Esophagus muscularis mucosa (tissue), 4 donors: Measurements from ENCODE around the gene PCSK7. TPM values are rescaled to one million over a fixed set of nuclear protein-coding genes. Genes with fewer than 3 reads are reported as not detected.

Experiments used
- DNase-seq: peaks from one replicate; pipeline ENCODE4 v3.0.0-alpha.2; 2017; ENCODE audit errors: extremely low spot score
- H3K27ac ChIP-seq, 4 donors: fragments of 200-600 bp; sonication (generic); replicated peaks in 1 of 4; 1 replicate in 3 of 4; 2 replicates in 1 of 4; pipeline ENCODE4 v1.5.1; 2016 to 2019; ENCODE audit warnings: mild to moderate bottlenecking in 1 of 4
- H3K27me3 ChIP-seq, 4 donors: fragments of 200-600 bp; sonication (generic); one replicate each; pipeline versions ENCODE4 v1.5.1 to v1.6.0; 2016 to 2019
- H3K36me3 ChIP-seq, 4 donors: fragments of 200-600 bp; sonication (generic); one replicate each; pipeline ENCODE4 v1.5.1; 2016 to 2019
- H3K4me1 ChIP-seq, 4 donors: fragments of 200-600 bp; sonication (generic); one replicate each; pipeline ENCODE4 v1.5.1; 2016 to 2019
- H3K4me3 ChIP-seq, 4 donors: fragments of 200-600 bp; sonication (generic); 1 replicate in 2 of 4; 2 replicates in 2 of 4; pipeline ENCODE4 v1.5.1; 2016 to 2019; ENCODE audit warnings: mild to moderate bottlenecking in 4 of 4, moderate library complexity in 1 of 4
- H3K9me3 ChIP-seq, 4 donors: fragments of 200-600 bp; sonication (generic); 1 replicate in 3 of 4; 2 replicates in 1 of 4; pipeline ENCODE4 v1.5.1; 2016 to 2019
- EP300 ChIP-seq: sonication (generic); formaldehyde crosslinking; IDR thresholded peaks from one replicate; pipeline ENCODE4 v1.6.1; 2017; ENCODE audit warnings: antibody characterized with exemption
- POLR2A ChIP-seq: fragments of 450-650 bp; IDR thresholded peaks from one replicate; pipeline ENCODE4 v1.6.1; 2017; ENCODE audit warnings: antibody characterized with exemption, moderate library complexity, mild to moderate bottlenecking, low read depth
- POLR2AphosphoS5 ChIP-seq, 2 donors: sonication (generic); formaldehyde crosslinking; IDR thresholded peaks; one replicate each; pipeline ENCODE4 v1.6.1; 2017; ENCODE audit warnings: antibody characterized with exemption in 2 of 2
- whole genome bisulfite sequencing: methylation state at CpG from one replicate; pipeline ENCODE4 v1.1.5; 2018; 5-methylcytosine and 5-hydroxymethylcytosine counted together
- intact Hi-C: fragments of 100-400 bp; cut with DNase I; formaldehyde crosslinking; loops from one replicate; pipeline ENCODE4 v1.15.1; 2023
- total RNA-seq, 4 donors: library from RNA; depleted of rRNA; stranded (reverse); fragments of >200 nt; gene quantifications; one replicate each; pipeline versions ENCODE4 v1.1.0 to v1.2.1, GENCODE V29; 2016
- TF ChIP-seq, protein P1 (sequence below), 3 experiments: fragments of 200-600 bp in 2 of 3; fragments of 450-650 bp in 1 of 3; sonication (generic) in 2 of 3; IDR thresholded peaks; one replicate each; pipeline ENCODE4 v1.5.1; 2017 to 2019; ENCODE audit warnings: antibody characterized with exemption in 3 of 3, mild to moderate bottlenecking in 2 of 3, moderate library complexity in 1 of 3

PCSK7 gene
- total RNA-seq, 4 donors from 2014 or later = 27.8 to 43.7 (median 31.9) TPM

DNA sequence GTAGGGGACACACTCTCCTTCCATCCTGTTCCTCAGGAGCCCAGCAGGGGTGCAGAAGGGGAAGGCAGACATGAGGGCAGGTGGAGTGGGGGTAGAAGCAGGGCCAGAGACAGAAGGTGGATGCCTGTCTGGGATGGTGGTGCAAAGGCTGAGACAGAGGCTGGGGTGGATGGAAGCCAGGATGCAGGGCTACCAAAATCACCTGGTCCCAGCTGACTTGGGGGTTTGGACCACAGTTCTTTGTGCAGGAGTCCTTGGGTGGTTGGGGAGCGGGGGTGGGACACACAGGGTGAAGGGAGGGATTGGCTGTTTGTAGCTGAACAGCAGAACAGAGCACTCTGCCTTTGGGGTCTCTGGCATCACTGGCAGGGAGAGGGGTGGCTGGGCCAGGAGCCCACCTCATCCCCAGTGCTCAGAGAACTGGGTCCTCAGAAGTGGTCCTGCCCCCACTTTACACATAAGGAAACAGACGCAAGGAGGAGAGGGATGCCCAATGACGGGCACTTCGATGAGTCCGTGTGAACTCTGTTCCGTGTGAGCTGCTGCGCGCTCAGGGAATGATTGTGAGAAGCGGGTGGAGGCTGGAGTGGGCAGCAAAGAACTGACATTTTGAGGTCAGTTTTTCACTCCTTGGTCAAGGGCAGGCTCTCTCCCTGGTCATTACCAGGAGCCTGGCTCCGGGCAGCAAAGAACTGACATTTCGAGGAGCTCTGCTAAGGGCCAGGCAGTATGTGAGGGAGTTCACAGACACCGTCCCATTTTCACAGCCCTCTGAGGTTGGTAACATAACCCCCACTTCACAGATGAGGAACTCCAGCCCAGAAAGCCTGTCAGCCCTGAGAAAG, 30.8 kb downstream of the PCSK7 start:
- TF ChIP-seq POLR2AphosphoS5 (IDR thresholded peaks at IDR 0.05) = peak; percentile 1 to 56
- TF ChIP-seq, protein P1, sequence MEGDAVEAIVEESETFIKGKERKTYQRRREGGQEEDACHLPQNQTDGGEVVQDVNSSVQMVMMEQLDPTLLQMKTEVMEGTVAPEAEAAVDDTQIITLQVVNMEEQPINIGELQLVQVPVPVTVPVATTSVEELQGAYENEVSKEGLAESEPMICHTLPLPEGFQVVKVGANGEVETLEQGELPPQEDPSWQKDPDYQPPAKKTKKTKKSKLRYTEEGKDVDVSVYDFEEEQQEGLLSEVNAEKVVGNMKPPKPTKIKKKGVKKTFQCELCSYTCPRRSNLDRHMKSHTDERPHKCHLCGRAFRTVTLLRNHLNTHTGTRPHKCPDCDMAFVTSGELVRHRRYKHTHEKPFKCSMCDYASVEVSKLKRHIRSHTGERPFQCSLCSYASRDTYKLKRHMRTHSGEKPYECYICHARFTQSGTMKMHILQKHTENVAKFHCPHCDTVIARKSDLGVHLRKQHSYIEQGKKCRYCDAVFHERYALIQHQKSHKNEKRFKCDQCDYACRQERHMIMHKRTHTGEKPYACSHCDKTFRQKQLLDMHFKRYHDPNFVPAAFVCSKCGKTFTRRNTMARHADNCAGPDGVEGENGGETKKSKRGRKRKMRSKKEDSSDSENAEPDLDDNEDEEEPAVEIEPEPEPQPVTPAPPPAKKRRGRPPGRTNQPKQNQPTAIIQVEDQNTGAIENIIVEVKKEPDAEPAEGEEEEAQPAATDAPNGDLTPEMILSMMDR (IDR thresholded peaks at IDR 0.05) = no peak
- Histone ChIP-seq H3K4me3 (peak overlapping the region; percentile 66 to 88 (median 78)), H3K4me1 (peaks cover 34 to 72% (median 55%) of the 10 kb centered on the region in 4 donors), H3K27ac (peak overlapping the region; percentile 94 to 97 (median 96)), H3K27me3 (no peaks in the 10 kb centered on the region), H3K9me3 (no peaks in the 10 kb centered on the region), H3K36me3 (peaks cover 13 to 57% (median 42%) of the 10 kb centered on the region in 4 donors)
- intact Hi-C loops = no loop called here
- DNase-seq = no peak
- WGBS = 62% methylated on average over 11 of the region's 12 CpGs

DNA sequence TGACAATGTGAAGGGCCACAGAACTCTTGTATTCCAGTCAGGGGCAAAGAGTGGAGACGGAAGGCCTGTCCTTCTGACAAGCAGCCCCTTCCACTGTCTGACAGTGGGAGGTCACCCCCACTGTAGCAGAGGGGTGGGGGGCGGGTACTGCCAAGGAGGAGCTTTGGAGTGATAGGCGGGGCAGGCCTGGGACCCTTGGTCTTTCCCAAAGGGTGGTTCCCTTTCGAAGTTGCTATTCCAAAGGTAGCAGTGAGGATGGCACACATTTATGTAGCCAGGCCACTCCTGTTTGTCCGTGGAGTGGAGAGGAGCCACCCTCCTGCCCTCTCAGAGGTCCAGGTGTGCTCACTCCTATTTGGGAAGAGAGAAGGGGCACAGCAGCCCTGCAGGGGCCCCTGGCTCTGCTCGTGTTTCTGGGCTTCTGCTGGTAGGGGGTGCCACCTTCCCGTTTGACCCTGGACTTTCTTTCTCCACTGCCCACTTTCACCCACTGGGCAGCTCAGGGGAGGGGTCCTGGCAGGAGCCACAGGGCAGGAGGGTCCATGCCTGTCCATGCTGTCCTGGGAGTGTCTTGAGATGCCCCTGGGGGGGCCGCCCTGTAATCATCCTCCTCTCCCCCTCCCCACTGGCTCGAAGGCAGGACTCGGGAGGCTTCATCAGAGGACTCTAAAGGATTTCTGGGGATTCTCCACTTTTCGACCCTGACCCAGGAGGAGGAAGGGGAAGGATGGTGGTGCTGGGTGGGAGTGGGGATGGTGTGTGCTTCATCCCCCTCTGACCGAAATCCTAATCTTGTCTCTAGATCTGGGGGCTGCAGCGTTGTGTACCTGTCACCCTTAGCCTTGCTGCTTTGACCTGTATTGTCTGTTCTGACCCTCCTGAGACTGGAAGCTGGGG, 31.7 kb downstream of the PCSK7 start:
- intact Hi-C loops = loop anchor here (2.0 kb wide), 1 partner anchor 25 kb away; no protein-coding TSS in a partner anchor
- no peak for DNase-seq
- Histone ChIP-seq H3K9me3 (no peaks in the 10 kb centered on the region), H3K27me3 (no peaks in the 10 kb centered on the region), H3K27ac (peak overlapping the region; percentile 94 to 97 (median 96)), H3K4me1 (peaks cover 31 to 67% (median 50%) of the 10 kb centered on the region in 4 donors), H3K36me3 (peaks cover 18 to 61% (median 45%) of the 10 kb centered on the region in 4 donors), H3K4me3 (peak overlapping the region; percentile 66 to 88 (median 78))
- no peak for TF ChIP-seq EP300
- TF ChIP-seq POLR2AphosphoS5 (IDR thresholded peaks at IDR 0.05) = peak; percentile 7 to 39
- WGBS = 33% methylated on average over 11 of the region's 13 CpGs

DNA sequence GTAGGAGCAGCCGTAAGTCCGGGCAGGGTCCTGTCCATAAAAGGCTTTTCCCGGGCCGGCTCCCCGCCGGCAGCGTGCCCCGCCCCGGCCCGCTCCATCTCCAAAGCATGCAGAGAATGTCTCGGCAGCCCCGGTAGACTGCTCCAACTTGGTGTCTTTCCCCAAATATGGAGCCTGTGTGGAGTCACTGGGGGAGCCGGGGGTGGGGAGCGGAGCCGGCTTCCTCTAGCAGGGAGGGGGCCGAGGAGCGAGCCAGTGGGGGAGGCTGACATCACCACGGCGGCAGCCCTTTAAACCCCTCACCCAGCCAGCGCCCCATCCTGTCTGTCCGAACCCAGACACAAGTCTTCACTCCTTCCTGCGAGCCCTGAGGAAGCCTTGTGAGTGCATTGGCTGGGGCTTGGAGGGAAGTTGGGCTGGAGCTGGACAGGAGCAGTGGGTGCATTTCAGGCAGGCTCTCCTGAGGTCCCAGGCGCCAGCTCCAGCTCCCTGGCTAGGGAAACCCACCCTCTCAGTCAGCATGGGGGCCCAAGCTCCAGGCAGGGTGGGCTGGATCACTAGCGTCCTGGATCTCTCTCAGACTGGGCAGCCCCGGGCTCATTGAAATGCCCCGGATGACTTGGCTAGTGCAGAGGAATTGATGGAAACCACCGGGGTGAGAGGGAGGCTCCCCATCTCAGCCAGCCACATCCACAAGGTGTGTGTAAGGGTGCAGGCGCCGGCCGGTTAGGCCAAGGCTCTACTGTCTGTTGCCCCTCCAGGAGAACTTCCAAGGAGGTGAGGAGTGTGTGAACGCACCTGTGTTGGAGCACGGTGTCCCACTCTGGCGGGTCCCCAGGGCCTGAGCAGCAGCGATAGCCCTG, 32.6 kb downstream of the PCSK7 start, which contains the start of gene TAGLN:
TAGLN (plus strand) TSS at position 318 of the 863 bp plus-strand sequence. CDS start 3,644 bp downstream, outside the sequence.
- intact Hi-C loops = loop anchor here (2.0 kb wide), 1 partner anchor 26 kb away; no protein-coding TSS in a partner anchor
- WGBS = 21% methylated on average over 19 of the region's 34 CpGs
- peaks cover 14 to 55% (median 41%) of the 10 kb centered on the region in 4 donors for H3K36me3 ChIP-seq

DNA sequence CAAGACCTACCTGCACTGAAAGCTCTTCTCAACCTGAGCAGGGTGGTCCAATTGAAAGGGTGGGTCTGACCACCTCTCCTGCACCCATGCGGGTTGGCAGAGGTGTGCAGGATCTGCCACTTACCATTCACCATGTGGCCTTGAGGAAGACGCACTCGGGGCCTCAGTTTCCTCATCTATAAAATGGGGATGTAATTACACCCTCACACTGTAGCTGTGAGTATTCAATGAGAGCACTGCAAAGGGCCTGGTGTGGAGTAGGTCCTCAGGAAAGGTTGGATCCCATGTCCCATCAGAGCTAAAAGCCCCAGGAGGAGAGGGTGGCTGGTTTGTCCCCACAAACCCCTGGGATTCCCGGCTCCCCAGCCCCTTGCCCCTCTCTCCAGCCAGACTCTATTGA, 33.3 kb downstream of the PCSK7 start:
- Histone ChIP-seq H3K27ac (peak overlapping the region; percentile 94 to 97 (median 96)), H3K4me3 (peak overlapping the region; percentile 66 to 88 (median 78)), H3K4me1 (peaks cover 17 to 52% (median 40%) of the 10 kb centered on the region in 4 donors), H3K27me3 (no peaks in the 10 kb centered on the region), H3K36me3 (peaks cover 12 to 55% (median 41%) of the 10 kb centered on the region in 4 donors), H3K9me3 (no peaks in the 10 kb centered on the region)
- TF ChIP-seq POLR2A = no peak
- no peak for TF ChIP-seq EP300
- TF ChIP-seq, protein P1 (IDR thresholded peaks at IDR 0.05) = no peak
- no peak for TF ChIP-seq POLR2AphosphoS5 (IDR thresholded peaks at IDR 0.05)
- intact Hi-C loops = loop anchor here (2.0 kb wide), 1 partner anchor 26 kb away; no protein-coding TSS in a partner anchor
- WGBS = 0% methylated on average over 1 of the region's 4 CpGs
- no peak for DNase-seq

More for the DNA sequence above, 32.6 kb downstream of the PCSK7 start, which contains the start of gene TAGLN:
- DNase-seq = no peak
- no peaks in the 10 kb centered on the region for H3K9me3 ChIP-seq
- TF ChIP-seq POLR2A (peak; percentile 55), POLR2AphosphoS5 (IDR thresholded peaks at IDR 0.05) (peak; percentile 86 to 99), EP300 (no peak)
- TF ChIP-seq, protein P1 (IDR thresholded peaks at IDR 0.05) = no peak
- peak within 1 kb of the TSS; percentile 94 to 97 (median 96) for H3K27ac ChIP-seq
- peaks cover 22 to 58% (median 41%) of the 10 kb centered on the region in 4 donors for H3K4me1 ChIP-seq
- peak within 1 kb of the TSS; percentile 66 to 88 (median 78) for H3K4me3 ChIP-seq
- H3K27me3 ChIP-seq = no peaks in the 10 kb centered on the region
